ENCODE results near the gene COX6A2.
A peak's percentile ranks its signal among the peaks of the same experiment; 100 is the strongest.

Gene COX6A2

DNA sequence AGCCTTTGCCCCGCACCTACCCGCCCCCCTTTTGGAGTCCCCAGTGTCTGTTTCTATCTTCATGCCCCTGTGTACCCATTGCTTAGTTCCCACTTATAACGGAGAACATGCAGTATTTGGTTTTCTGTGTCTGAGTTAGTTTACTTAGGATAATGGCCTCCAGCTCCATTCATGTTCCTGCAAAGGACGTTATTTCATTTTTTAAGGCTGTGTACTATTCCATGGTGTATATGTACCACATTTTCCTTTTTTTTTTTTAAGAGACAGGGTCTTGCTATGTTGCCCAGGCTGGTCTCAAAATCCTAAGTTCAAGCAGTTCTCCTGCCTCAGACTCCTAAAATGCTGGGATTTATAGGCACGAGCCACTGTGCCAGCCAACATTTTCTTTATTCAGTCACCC is 39.7 kb upstream of the COX6A2 start:
- H3K27ac Mint-ChIP-seq: peak overlapping the region; percentile 34

DNA sequence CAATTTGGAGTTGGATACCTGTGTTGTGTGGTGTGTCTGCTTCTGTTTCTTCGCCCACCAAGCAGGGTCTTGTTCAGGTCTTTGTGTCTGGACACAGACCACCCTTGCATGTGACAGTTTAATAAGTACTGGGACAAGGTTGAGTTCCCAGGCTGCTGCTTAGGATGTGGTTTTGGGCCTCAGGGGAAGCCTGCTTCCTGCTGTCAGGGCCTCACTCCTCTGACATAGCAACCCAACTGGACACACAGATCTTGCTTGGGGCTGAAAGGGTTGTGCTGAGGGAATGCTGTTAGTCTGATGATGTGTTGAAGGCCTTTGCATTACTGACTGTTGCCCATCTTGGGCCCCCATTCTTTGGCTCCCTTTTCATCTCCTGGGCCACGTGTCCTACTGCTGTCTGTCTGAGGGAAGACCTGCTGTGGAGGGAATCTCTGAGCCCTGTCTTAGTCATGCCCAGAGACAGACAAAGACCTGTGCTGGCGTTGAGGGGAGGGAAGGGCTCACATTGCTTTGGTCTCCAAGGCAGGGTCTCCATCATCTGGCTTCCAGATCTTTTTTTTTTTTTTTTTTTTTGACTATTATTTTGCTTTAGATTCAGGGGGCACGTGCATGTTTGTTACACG is 39.1 kb upstream of the COX6A2 start:
- no peaks in the 10 kb centered on the region for H3K9me3 Mint-ChIP-seq
- H3K4me3 Mint-ChIP-seq: no peak overlapping the region
- no peak for DNase-seq (ENCODE audit: low spot score)
- H3K36me3 Mint-ChIP-seq (ENCODE audit: low read depth): peaks cover 26% of the 10 kb centered on the region
- peak overlapping the region; percentile 34 for H3K27ac Mint-ChIP-seq
- H3K4me1 Mint-ChIP-seq (ENCODE audit: low read depth): peaks cover 12% of the 10 kb centered on the region
- H3K27me3 Mint-ChIP-seq (ENCODE audit: low read depth): peaks cover 11% of the 10 kb centered on the region

More for the DNA sequence above, 39.7 kb upstream of the COX6A2 start:
- peaks cover 23% of the 10 kb centered on the region for H3K36me3 Mint-ChIP-seq (ENCODE audit: low read depth)
- no peak overlapping the region for H3K4me3 Mint-ChIP-seq
- peaks cover 12% of the 10 kb centered on the region for H3K4me1 Mint-ChIP-seq (ENCODE audit: low read depth)
- H3K9me3 Mint-ChIP-seq: no peaks in the 10 kb centered on the region
- no peak for DNase-seq (ENCODE audit: low spot score)
- peaks cover 16% of the 10 kb centered on the region for H3K27me3 Mint-ChIP-seq (ENCODE audit: low read depth)

DNA sequence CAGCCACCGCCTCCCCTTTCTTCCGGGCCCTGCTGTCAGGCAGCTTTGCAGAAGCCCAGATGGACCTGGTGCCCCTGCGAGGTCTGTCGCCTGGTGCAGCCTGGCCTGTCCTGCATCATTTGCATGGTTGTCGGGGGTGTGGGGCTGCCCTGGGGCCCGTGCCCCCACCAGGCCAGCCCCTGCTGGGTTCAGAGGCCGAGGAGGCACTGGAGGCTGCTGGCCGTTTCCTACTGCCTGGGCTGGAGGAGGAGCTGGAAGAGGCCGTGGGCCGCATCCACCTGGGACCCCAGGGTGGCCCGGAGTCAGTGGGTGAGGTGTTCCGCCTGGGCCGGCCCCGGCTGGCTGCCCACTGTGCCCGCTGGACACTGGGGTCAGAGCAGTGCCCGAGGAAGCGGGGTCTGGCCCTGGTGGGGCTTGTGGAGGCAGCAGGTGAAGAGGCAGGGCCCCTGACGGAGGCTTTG is 38.3 kb upstream of the COX6A2 start:
- Mint-ChIP-seq H3K4me3 (no peak overlapping the region), H3K9me3 (no peaks in the 10 kb centered on the region), H3K27ac (no peak overlapping the region), H3K4me1 (ENCODE audit: low read depth) (peaks cover 12% of the 10 kb centered on the region), H3K27me3 (ENCODE audit: low read depth) (peaks cover 8% of the 10 kb centered on the region), H3K36me3 (ENCODE audit: low read depth) (peaks cover 26% of the 10 kb centered on the region)
- DNase-seq (ENCODE audit: low spot score): no peak

DNA sequence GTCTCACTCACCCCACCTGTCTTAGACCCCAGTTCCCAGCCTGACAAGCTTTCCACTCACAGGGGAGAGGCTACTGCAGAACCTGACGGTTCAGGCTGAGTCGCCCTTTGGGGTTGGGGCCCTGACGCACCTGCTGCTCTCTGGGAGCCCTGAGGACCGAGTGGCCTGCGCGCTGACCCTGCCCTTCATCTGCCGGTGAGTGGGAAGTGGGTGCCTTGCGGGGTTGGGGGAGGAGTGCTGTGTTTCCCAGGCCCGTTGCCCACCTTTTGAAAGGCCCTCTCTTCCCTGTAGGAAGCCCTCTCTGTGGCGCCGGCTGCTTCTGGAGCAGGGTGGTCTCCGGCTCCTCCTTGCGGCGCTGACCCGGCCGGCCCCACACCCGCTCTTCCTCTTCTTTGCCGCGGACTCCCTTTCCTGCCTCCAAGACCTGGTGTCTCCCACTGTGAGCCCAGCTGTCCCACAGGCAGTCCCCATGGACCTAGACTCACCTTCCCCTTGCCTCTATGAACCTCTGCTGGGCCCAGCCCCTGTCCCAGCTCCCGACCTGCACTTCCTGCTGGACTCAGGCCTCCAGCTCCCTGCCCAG is 37.7 kb upstream of the COX6A2 start:
- Mint-ChIP-seq H3K36me3 (ENCODE audit: low read depth) (peaks cover 26% of the 10 kb centered on the region), H3K9me3 (no peaks in the 10 kb centered on the region), H3K27ac (no peak overlapping the region), H3K4me3 (no peak overlapping the region), H3K27me3 (ENCODE audit: low read depth) (peaks cover 3% of the 10 kb centered on the region), H3K4me1 (ENCODE audit: low read depth) (peaks cover 16% of the 10 kb centered on the region)
- no peak for DNase-seq (ENCODE audit: low spot score)

DNA sequence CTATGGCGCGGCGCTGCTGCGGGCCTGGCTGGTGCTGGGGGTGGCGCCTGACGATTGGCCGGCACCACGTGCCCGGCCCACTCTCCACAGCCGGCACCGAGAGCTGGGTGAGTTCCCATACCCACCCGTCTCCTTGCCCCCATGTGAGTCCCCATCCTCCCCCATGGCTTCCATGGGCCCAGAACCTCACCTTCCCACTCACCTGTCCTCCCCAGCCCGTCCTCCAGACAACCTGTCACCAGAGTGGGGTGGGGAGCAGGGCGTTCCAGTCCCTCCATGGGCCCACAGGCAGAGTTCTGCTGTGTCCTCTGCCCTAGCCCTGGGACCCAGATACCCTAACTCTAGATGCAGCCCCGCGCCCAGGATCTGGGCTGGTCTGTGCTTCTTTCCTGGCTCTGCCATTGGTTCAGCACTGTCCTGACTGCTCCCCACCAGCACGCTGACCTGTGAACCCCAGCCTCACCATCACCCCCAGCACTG is 36.7 kb upstream of the COX6A2 start:
- DNase-seq (ENCODE audit: low spot score): no peak
- H3K9me3 Mint-ChIP-seq: no peaks in the 10 kb centered on the region
- no peak overlapping the region for H3K27ac Mint-ChIP-seq
- peaks cover 26% of the 10 kb centered on the region for H3K36me3 Mint-ChIP-seq (ENCODE audit: low read depth)
- H3K27me3 Mint-ChIP-seq (ENCODE audit: low read depth): no peaks in the 10 kb centered on the region
- peaks cover 24% of the 10 kb centered on the region for H3K4me1 Mint-ChIP-seq (ENCODE audit: low read depth)
- no peak overlapping the region for H3K4me3 Mint-ChIP-seq

DNA sequence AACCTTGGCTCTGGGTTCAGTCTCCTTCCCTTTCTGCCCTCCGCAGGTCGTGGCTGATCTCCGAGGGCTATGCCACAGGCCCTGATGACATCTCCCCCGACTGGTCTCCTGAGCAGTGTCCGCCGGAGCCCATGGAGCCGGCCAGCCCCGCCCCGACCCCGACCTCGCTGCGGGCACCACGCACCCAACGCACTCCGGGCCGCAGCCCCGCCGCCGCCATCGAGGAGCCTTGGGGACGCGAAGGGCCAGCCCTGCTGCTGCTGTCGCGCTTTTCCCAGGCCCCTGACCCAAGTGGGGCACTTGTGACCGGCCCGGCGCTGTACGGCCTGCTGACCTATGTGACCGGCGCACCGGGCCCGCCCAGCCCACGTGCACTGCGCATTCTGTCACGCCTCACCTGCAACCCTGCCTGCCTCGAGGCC is 36.2 kb upstream of the COX6A2 start:
- Mint-ChIP-seq H3K27ac (no peak overlapping the region), H3K4me3 (no peak overlapping the region), H3K4me1 (ENCODE audit: low read depth) (peaks cover 24% of the 10 kb centered on the region), H3K27me3 (ENCODE audit: low read depth) (no peaks in the 10 kb centered on the region), H3K36me3 (ENCODE audit: low read depth) (peaks cover 26% of the 10 kb centered on the region), H3K9me3 (no peaks in the 10 kb centered on the region)
- DNase-seq (ENCODE audit: low spot score): no peak

DNA sequence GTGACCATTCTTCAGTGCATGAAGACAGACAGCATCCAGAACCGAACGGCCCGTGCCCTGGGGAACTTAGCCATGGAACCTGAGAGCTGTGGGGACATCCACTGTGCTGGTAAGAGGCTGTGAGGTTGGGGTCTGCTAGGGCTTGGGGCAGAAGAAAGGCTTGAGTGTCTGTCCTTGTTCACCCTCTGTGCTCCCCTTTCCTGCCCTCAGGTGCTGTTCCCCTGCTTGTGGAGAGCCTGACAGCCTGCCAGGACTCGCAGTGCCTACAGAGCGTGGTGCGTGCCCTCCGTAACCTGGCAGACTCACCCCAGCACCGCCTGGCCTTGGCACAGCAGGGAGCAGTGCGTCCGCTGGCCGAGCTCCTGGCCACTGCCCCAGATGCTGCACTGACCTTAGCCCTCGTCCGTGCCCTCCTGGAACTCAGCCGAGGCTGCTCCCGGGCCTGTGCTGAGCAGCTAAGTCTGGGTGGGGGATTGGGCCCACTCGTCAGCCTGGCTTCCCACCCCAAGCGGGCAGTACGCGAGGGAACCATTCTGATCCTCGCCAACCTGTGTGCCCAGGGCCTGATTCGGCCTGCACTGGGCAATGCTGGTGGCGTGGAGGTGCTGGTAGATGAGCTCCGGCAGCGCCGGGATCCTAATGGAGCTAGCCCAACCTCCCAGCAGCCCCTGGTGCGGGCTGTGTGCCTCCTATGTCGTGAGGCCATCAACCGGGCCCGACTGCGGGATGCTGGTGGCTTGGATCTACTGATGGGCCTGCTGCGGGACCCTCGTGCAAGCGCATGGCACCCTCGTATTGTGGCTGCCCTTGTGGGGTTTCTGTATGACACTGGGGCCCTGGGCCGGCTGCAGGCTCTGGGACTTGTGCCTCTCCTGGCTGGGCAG is 34.0 kb upstream of the COX6A2 start:
- H3K9me3 Mint-ChIP-seq: no peaks in the 10 kb centered on the region
- H3K27me3 Mint-ChIP-seq (ENCODE audit: low read depth): no peaks in the 10 kb centered on the region
- H3K27ac Mint-ChIP-seq: no peak overlapping the region
- peaks cover 29% of the 10 kb centered on the region for H3K36me3 Mint-ChIP-seq (ENCODE audit: low read depth)
- no peak for DNase-seq (ENCODE audit: low spot score)
- H3K4me1 Mint-ChIP-seq (ENCODE audit: low read depth): peaks cover 23% of the 10 kb centered on the region
- H3K4me3 Mint-ChIP-seq: no peak overlapping the region

DNA sequence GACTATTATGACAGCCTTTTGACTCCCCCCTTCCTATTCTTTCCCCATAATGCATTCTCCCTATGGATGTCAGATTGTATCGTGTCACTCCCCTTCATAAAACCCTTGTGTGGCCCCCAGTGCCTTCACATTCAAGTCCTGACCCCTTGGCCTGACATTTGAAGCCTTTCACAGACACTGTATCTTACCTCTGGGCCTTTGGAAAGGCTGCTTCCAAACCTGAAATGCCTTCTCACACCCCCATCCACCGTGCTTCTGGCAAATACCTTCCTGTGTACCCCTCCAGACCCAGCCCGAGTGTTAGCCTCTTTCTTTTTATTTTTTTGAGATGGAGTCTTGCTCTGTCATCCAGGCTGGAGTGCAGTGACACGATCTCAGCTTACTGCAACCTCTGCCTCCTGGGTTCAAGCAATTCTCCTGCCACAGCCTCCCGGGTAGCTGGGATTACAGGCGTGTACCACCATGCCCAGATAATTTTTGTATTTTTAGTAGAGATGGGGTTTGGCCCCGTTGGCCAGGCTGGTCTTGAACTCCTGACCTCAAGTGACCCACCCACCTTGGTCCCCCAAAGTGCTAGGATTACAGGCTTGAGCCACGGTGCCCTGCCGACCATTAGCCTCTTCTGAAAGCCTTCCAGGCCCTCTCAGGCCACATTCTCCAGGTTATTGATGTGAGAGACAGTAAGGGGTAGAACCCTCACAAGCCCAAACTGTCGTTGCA is 33.2 kb upstream of the COX6A2 start:
- Mint-ChIP-seq H3K4me3 (peak overlapping the region; percentile 36), H3K27me3 (ENCODE audit: low read depth) (no peaks in the 10 kb centered on the region), H3K4me1 (ENCODE audit: low read depth) (peaks cover 24% of the 10 kb centered on the region), H3K36me3 (ENCODE audit: low read depth) (peaks cover 29% of the 10 kb centered on the region), H3K27ac (peak overlapping the region; percentile 92), H3K9me3 (no peaks in the 10 kb centered on the region)
- no peak for DNase-seq (ENCODE audit: low spot score)

DNA sequence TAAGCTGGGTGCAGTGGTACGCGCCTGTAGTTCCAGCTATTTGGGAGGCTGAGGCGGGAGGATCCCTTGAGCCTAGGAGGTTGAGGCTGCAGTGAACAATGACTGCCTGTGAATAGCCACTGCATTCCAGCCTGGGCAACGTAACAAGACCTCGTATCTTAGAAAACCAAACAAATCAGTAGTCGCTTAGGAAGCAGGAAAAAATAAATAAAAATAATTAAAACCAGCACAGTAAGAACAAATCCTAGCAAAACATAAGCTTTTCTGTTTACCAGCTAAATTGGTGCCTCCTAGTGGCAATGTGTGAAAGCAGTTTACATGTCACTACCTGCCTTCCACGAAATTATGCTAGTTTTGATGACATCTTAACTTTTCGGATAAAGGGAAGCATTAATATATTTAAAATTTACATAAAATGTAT is 32.4 kb upstream of the COX6A2 start:
- no peak for DNase-seq (ENCODE audit: low spot score)
- Mint-ChIP-seq H3K27ac (peak overlapping the region; percentile 92), H3K36me3 (ENCODE audit: low read depth) (peaks cover 35% of the 10 kb centered on the region), H3K27me3 (ENCODE audit: low read depth) (no peaks in the 10 kb centered on the region), H3K9me3 (no peaks in the 10 kb centered on the region), H3K4me1 (ENCODE audit: low read depth) (peaks cover 29% of the 10 kb centered on the region), H3K4me3 (peak overlapping the region; percentile 95)

DNA sequence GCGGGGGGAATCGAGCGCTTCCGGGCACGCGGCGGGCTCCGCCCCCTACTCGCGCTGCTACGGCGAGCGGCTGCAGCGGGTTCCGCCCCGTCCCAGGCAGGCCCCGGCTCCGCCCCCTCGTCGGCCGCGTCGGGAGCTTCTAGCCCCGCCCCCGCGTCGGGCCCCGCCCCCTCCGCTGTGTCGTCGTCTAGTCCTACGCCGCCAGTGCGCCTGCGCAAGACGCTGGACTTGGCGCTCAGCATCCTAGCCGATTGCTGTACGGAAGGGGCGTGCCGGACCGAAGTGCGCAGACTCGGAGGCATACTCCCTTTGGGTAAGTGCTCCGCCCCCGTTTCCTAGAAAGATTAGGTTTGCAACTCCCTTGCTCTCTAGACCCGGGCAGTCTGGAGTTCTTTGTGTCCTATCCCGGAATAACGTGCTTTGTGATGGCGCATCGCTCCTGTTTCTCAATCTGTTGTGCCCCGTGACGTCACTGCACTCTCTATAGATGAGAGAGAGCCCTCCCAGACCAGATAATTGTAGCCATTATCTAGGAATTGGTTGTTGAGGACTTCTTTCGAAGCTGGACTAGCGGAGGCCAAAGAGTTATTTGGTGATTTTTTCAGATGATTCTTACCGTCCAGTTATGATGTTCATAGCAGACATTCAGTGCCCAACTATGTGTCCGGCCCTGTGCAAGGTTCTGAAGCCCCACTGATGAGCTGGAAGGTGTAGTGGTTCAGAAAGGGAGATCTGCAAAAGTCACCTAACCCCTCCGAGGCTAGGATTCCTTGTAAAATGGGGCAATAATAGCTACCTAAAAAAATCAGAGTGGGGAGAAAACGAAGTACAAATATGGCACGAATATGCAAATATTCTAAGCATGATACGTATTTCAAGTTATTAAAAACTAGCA is 31.8 kb upstream of the COX6A2 start:
- Mint-ChIP-seq H3K27ac (peak overlapping the region; percentile 96), H3K36me3 (ENCODE audit: low read depth) (peaks cover 33% of the 10 kb centered on the region), H3K27me3 (ENCODE audit: low read depth) (no peaks in the 10 kb centered on the region), H3K9me3 (no peaks in the 10 kb centered on the region), H3K4me1 (ENCODE audit: low read depth) (peaks cover 36% of the 10 kb centered on the region), H3K4me3 (peak overlapping the region; percentile 95)
- DNase-seq (ENCODE audit: low spot score): peak; percentile 100

DNA sequence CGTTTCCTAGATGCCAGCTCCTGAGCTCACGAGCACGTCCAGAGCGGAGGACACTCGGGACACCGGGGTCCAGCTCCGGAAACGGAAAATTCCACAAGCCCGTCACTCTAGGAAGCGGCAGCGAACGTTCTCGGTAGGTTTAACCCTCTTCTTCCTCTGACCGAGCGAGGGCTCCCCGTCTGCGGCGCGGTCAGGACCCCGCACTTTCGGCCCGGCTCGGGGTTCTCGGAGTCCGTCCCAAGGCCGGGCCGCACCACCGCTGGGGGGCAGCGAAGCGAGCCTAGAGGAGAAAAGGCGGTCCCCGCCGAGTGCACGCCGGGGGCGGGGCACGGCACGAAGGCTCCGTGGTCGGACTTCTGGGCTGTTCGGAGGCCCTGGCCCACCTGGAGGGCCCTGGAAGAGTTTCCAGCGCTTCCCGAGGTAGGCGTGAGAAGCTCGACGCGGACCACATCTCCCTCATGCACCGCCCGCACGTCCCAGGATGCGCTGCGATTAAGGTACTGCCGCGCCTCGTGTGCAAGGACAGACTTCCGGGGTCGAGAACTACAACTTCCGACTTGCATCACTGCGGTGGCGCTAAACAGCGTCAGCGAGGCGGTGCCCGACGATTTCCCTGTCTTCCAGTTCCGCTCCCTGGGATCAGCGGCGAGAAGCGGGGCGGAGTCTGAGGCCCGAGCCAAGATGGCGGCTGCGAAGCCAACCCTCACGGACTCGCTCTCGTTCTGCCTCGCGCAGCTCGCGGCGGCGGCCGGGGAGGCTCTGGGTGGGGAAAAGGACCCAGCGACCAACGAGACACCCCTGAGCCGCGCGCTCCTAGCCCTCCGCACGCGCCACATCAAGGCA is 30.9 kb upstream of the COX6A2 start, which contains the start of gene ARMC5:
Gene ARMC5 (plus strand): TSS at position 658 of the 843 bp plus-strand sequence. CDS start 24 bp downstream, at position 682.
- peak within 1 kb of the TSS; percentile 96 for H3K27ac Mint-ChIP-seq
- DNase-seq (ENCODE audit: low spot score): peak; percentile 96
- H3K36me3 Mint-ChIP-seq (ENCODE audit: low read depth): peaks cover 32% of the 10 kb centered on the region
- no peaks in the 10 kb centered on the region for H3K9me3 Mint-ChIP-seq
- H3K27me3 Mint-ChIP-seq (ENCODE audit: low read depth): no peaks in the 10 kb centered on the region
- H3K4me1 Mint-ChIP-seq (ENCODE audit: low read depth): peaks cover 37% of the 10 kb centered on the region
- H3K4me3 Mint-ChIP-seq: peak within 1 kb of the TSS; percentile 95

All from T-helper 2 cell treated with Interferon-gamma antibody and Interleukin-4, amounts not matched to agents 5 μg/mL and 100 μg/mL, for 36 hours (primary cell).